Peyer's patch (tissue), 4 donors: ENCODE results near the gene CD2AP.
"Not testable (repeated sequence)": the region's sequence is repeated elsewhere in the genome, so short reads cannot be mapped to it uniquely, and the experiment has no call there.

Source experiments
- CTCF ChIP-seq, 6 experiments: fragments of 450-650 bp in 4 of 6; fragments of 200-600 bp in 2 of 6; sonication (generic) in 1 of 6; IDR thresholded peaks; one replicate each; pipeline ENCODE4 v1.5.1; 2017 to 2019; ENCODE audit warnings: antibody characterized with exemption in 6 of 6, mild to moderate bottlenecking in 3 of 6, moderate library complexity in 1 of 6
- POLR2A ChIP-seq, 2 donors: fragments of 450-650 bp; IDR thresholded peaks; one replicate each; pipeline ENCODE4 v1.5.1; 2017; ENCODE audit warnings: antibody characterized with exemption in 2 of 2, mild to moderate bottlenecking in 2 of 2, moderate library complexity in 2 of 2

- not testable (repeated sequence) for TF ChIP-seq CTCF, POLR2A (IDR thresholded peaks at IDR 0.05)
These were observed 75.7 kb downstream of the CD2AP start for GRCh38 chr6:47553243-47553642.
